Astrocyte (in vitro differentiated cells and primary cell): ENCODE data around the gene OPN1SW. TPM values are rescaled to one million over a fixed set of nuclear protein-coding genes. Genes with fewer than 3 reads are reported as not detected.

Experiments used
- DNase-seq: peaks from one replicate; pipeline ENCODE4 v3.0.0-alpha.2; 2010; ENCODE audit warnings: low read depth
- FAIRE-seq: peaks from 2 replicates; lab custom pipeline; 2011; peaks lifted over from hg19 to GRCh38; lab: Jason Lieb, UNC
- H2AFZ ChIP-seq: 2 replicates; pipeline ENCODE4 v1.6.0; 2012; ENCODE audit warnings: low read depth, low read length, inconsistent platforms
- H3K27ac ChIP-seq: 2 replicates; pipeline ENCODE4 v1.5.1; 2011; ENCODE audit warnings: low read depth, low read length, inconsistent platforms
- H3K27me3 ChIP-seq: 2 replicates; pipeline ENCODE4 v1.6.0; 2011; ENCODE audit warnings: low read length, inconsistent platforms; ENCODE audit not compliant: insufficient read depth
- H3K36me3 ChIP-seq: 2 replicates; pipeline ENCODE4 v1.5.1; 2011; ENCODE audit warnings: low read length, inconsistent platforms; ENCODE audit not compliant: insufficient read depth
- H3K4me1 ChIP-seq: 2 replicates; pipeline ENCODE4 v1.5.1; 2011; ENCODE audit warnings: low read length, inconsistent platforms; ENCODE audit not compliant: insufficient read depth
- H3K4me2 ChIP-seq: 2 replicates; pipeline ENCODE4 v1.6.0; 2012; ENCODE audit warnings: low read length, inconsistent platforms
- H3K4me3 ChIP-seq: 2 replicates; pipeline ENCODE4 v1.5.1; 2011; ENCODE audit warnings: low read depth, mild to moderate bottlenecking, low read length, inconsistent platforms; ENCODE audit not compliant: insufficient read depth
- H3K79me2 ChIP-seq: 2 replicates; pipeline ENCODE4 v1.6.0; 2012; ENCODE audit warnings: mild to moderate bottlenecking, low read length, inconsistent platforms; ENCODE audit not compliant: insufficient read depth
- H3K9ac ChIP-seq: 2 replicates; pipeline ENCODE4 v1.6.0; 2012; ENCODE audit warnings: mild to moderate bottlenecking, low read length, inconsistent platforms
- H3K9me3 ChIP-seq: 2 replicates; pipeline ENCODE4 v1.5.1; 2012; ENCODE audit warnings: low read depth, mild to moderate bottlenecking, low read length, inconsistent platforms; ENCODE audit not compliant: insufficient read depth
- H4K20me1 ChIP-seq: 2 replicates; pipeline ENCODE4 v1.6.0; 2012; ENCODE audit warnings: low read length, inconsistent platforms; ENCODE audit not compliant: insufficient read depth
- H3K27ac Mint-ChIP-seq: one replicate; pipeline ENCODE4 v1.8.0; 2021; ENCODE audit warnings: mild to moderate bottlenecking, mixed read lengths; ENCODE audit not compliant: unreplicated experiment
- H3K27me3 Mint-ChIP-seq: one replicate; pipeline ENCODE4 v1.8.0; 2021; ENCODE audit warnings: low read depth, mixed read lengths; ENCODE audit not compliant: unreplicated experiment
- H3K36me3 Mint-ChIP-seq: one replicate; pipeline ENCODE4 v1.8.0; 2021; ENCODE audit warnings: low read depth, mixed read lengths; ENCODE audit not compliant: unreplicated experiment
- H3K4me1 Mint-ChIP-seq: one replicate; pipeline ENCODE4 v1.8.0; 2021; ENCODE audit warnings: low read depth, mixed read lengths; ENCODE audit not compliant: unreplicated experiment
- H3K4me3 Mint-ChIP-seq: one replicate; pipeline ENCODE4 v1.8.0; 2021; ENCODE audit warnings: mild to moderate bottlenecking, moderate library complexity, mixed read lengths; ENCODE audit not compliant: unreplicated experiment
- H3K9me3 Mint-ChIP-seq: one replicate; pipeline ENCODE4 v1.8.0; 2021; ENCODE audit warnings: mild to moderate bottlenecking, mixed read lengths; ENCODE audit not compliant: unreplicated experiment
- EZH2 ChIP-seq: IDR thresholded peaks from 2 replicates; pipeline ENCODE4 v1.6.1; 2012; ENCODE audit warnings: mild to moderate bottlenecking, low read length, inconsistent platforms; ENCODE audit not compliant: insufficient read depth
- total RNA-seq: library from RNA; stranded (reverse); gene quantifications from 2 replicates; pipeline ENCODE4 v1.2.1, GENCODE V29; 2021
- TF ChIP-seq, protein P1 (sequence below): IDR thresholded peaks from 2 replicates; pipeline ENCODE4 v1.5.1; 2011; ENCODE audit warnings: low read depth, mild to moderate bottlenecking, inconsistent platforms, low read length, moderate library complexity; ENCODE audit not compliant: insufficient read depth

OPN1SW gene
- total RNA-seq, 1 donor from 2014 or later: not detected

DNA sequence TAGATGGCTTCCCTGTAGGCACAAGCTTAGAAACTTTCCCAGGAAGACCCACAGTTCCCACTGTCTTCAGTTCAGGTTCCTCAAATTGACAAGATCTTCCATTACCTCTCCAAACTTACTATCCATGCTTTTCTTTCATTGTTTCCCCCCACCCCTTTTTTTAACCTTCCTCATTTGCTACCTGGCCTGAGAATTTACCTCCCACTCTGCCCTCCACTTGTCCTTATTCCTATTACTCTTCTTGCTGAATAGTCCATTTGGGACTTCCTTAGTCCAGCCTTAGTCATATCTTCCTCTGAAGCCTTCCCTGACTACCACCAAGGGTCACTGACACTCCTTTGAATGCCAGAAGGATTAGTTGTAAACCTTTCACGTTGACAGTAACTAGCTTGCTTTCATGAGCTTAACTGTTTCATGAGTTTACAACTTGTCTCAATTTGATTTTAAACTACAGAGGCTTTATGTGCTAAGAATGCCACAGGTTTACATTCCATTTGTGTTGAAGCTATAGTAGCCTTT lies 37.7 kb downstream of the OPN1SW start:
- FAIRE-seq: peak; percentile 58
- H3K4me3 ChIP-seq: peak overlapping the region; percentile 100
- no peaks in the 10 kb centered on the region for H3K9me3 ChIP-seq
- peak overlapping the region; percentile 96 for H3K27ac ChIP-seq
- H3K4me2 ChIP-seq: peak overlapping the region; percentile 88
- Mint-ChIP-seq H3K27ac (peak overlapping the region; percentile 98), H3K27me3 (peaks cover 2% of the 10 kb centered on the region), H3K4me1 (peaks cover 24% of the 10 kb centered on the region), H3K4me3 (peak overlapping the region; percentile 83), H3K36me3 (peaks cover 6% of the 10 kb centered on the region), H3K9me3 (peaks cover 5% of the 10 kb centered on the region)
- no peak overlapping the region for H2AFZ ChIP-seq
- peaks cover 38% of the 10 kb centered on the region for H3K79me2 ChIP-seq
- TF ChIP-seq, protein P1, sequence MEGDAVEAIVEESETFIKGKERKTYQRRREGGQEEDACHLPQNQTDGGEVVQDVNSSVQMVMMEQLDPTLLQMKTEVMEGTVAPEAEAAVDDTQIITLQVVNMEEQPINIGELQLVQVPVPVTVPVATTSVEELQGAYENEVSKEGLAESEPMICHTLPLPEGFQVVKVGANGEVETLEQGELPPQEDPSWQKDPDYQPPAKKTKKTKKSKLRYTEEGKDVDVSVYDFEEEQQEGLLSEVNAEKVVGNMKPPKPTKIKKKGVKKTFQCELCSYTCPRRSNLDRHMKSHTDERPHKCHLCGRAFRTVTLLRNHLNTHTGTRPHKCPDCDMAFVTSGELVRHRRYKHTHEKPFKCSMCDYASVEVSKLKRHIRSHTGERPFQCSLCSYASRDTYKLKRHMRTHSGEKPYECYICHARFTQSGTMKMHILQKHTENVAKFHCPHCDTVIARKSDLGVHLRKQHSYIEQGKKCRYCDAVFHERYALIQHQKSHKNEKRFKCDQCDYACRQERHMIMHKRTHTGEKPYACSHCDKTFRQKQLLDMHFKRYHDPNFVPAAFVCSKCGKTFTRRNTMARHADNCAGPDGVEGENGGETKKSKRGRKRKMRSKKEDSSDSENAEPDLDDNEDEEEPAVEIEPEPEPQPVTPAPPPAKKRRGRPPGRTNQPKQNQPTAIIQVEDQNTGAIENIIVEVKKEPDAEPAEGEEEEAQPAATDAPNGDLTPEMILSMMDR: no peak
- TF ChIP-seq EZH2: no peak
- no peaks in the 10 kb centered on the region for H3K27me3 ChIP-seq
- H3K4me1 ChIP-seq: peaks cover 31% of the 10 kb centered on the region
- peaks cover 34% of the 10 kb centered on the region for H4K20me1 ChIP-seq
- peak; percentile 84 for DNase-seq
- no peaks in the 10 kb centered on the region for H3K36me3 ChIP-seq
- peak overlapping the region; percentile 99 for H3K9ac ChIP-seq

DNA sequence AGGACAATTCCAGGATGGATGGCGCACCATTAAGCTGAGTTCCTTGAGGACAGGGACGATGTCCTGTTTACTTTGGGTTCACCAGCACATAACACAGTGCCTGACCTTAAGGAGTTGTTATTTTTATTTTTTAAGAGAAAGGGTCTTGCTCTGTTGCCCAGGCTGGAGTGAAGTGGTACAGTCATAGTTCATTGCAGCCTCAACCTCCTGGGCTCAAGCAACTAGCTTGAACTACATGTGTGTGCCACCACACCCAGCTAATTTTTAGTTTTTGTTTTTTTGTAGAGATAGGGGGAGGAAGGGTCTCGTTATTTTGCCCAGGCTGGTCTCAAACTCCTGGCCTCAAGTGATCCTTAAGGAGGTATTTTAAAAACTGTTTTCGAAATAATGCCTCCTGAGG lies 38.2 kb downstream of the OPN1SW start:
- H3K4me1 Mint-ChIP-seq: peaks cover 21% of the 10 kb centered on the region
- no peak for FAIRE-seq
- TF ChIP-seq, protein P1: no peak
- no peak for TF ChIP-seq EZH2
- DNase-seq: no peak
- Histone ChIP-seq H3K4me1 (peaks cover 26% of the 10 kb centered on the region), H4K20me1 (peaks cover 30% of the 10 kb centered on the region), H3K27me3 (no peaks in the 10 kb centered on the region), H3K9ac (peak overlapping the region; percentile 99), H3K9me3 (no peaks in the 10 kb centered on the region), H3K4me3 (no peak overlapping the region), H3K4me2 (peak overlapping the region; percentile 88), H3K79me2 (peaks cover 33% of the 10 kb centered on the region), H3K27ac (peak overlapping the region; percentile 96), H2AFZ (no peak overlapping the region), H3K36me3 (no peaks in the 10 kb centered on the region)
- peak overlapping the region; percentile 98 for H3K27ac Mint-ChIP-seq
- peaks cover 5% of the 10 kb centered on the region for H3K9me3 Mint-ChIP-seq
- H3K27me3 Mint-ChIP-seq: peaks cover 2% of the 10 kb centered on the region
- no peak overlapping the region for H3K4me3 Mint-ChIP-seq
- H3K36me3 Mint-ChIP-seq: peaks cover 6% of the 10 kb centered on the region

DNA sequence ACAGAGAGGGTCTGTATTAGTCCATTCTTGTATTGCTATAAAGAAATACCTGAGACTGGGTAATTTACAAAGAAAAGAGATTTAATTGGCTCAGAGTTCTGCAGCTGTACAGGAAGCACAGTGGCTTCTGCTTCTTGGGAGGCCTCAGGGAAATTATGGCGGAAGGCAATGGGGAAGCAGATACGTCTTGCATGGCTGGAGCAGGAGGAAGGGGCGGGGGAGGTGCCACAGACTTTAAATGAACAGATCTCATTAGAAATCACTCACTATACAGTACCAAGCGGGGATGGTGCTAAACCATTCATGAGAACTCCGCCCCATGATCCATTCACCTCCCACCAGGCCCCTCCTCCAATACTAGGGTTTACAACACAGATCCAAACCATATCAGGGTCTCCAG lies 40.2 kb downstream of the OPN1SW start:
- FAIRE-seq (no peak), DNase-seq (no peak)
- Mint-ChIP-seq H3K36me3 (peaks cover 9% of the 10 kb centered on the region), H3K9me3 (peaks cover 5% of the 10 kb centered on the region), H3K4me1 (peaks cover 12% of the 10 kb centered on the region), H3K27ac (no peak overlapping the region), H3K4me3 (no peak overlapping the region), H3K27me3 (peaks cover 10% of the 10 kb centered on the region)
- peaks cover 10% of the 10 kb centered on the region for H4K20me1 ChIP-seq
- H3K27ac ChIP-seq: no peak overlapping the region
- no peak for TF ChIP-seq EZH2
- TF ChIP-seq, protein P1: no peak
- no peak overlapping the region for H3K4me3 ChIP-seq
- H3K27me3 ChIP-seq: peaks cover 3% of the 10 kb centered on the region
- H3K4me2 ChIP-seq: no peak overlapping the region
- peaks cover 16% of the 10 kb centered on the region for H3K4me1 ChIP-seq
- no peaks in the 10 kb centered on the region for H3K36me3 ChIP-seq
- no peaks in the 10 kb centered on the region for H3K9me3 ChIP-seq
- no peak overlapping the region for H2AFZ ChIP-seq
- no peak overlapping the region for H3K9ac ChIP-seq
- peaks cover 13% of the 10 kb centered on the region for H3K79me2 ChIP-seq
